Ovary (tissue), 9 donors: Measurements from ENCODE around the gene ATP6V1D. TPM values are rescaled to one million over a fixed set of nuclear protein-coding genes. Genes with fewer than 3 reads are reported as not detected.

ENCODE experiments used
- DNase-seq, 5 donors: peaks; one replicate each; pipeline ENCODE4 v3.0.0-alpha.2; 2019 to 2020
- H3K27ac ChIP-seq, 2 donors: fragments of 200-600 bp; one replicate each; pipeline versions ENCODE4 v1.5.1 to v1.8.0; 2019 to 2022
- H3K27me3 ChIP-seq: fragments of 200-600 bp; one replicate; pipeline ENCODE4 v1.8.0; 2022
- H3K36me3 ChIP-seq: fragments of 200-600 bp; sonication (generic); one replicate; pipeline ENCODE4 v1.5.1; 2019
- H3K4me1 ChIP-seq: one replicate; pipeline ENCODE4 v1.8.1; 2013; ENCODE audit warnings: mild to moderate bottlenecking, moderate library complexity; ENCODE audit not compliant: insufficient read depth
- H3K4me3 ChIP-seq: fragments of 200-600 bp; sonication (generic); one replicate; pipeline ENCODE4 v1.5.1; 2017
- H3K9me3 ChIP-seq, 2 donors: fragments of 200-600 bp in 1 of 2; sonication (generic) in 1 of 2; one replicate each; pipeline versions ENCODE4 v1.5.1 to v1.8.1; 2013 to 2019; ENCODE audit warnings: mild to moderate bottlenecking in 1 of 2, moderate library complexity in 1 of 2
- CTCF ChIP-seq, 3 donors: fragments of 450-650 bp in 2 of 3; fragments of 200-600 bp in 1 of 3; IDR thresholded peaks; one replicate each; pipeline versions ENCODE4 v1.5.1 to v1.8.0; 2016 to 2022; ENCODE audit warnings: antibody characterized with exemption in 3 of 3, mild to moderate bottlenecking in 1 of 3
- EP300 ChIP-seq: sonication (generic); formaldehyde crosslinking; IDR thresholded peaks from one replicate; pipeline ENCODE4 v1.6.1; 2017; ENCODE audit warnings: antibody characterized with exemption
- POLR2A ChIP-seq: fragments of 450-650 bp; IDR thresholded peaks from one replicate; pipeline ENCODE4 v1.6.1; 2017; ENCODE audit warnings: antibody characterized with exemption, mild to moderate bottlenecking, moderate library complexity
- WGBS, 3 donors: extraction: QIAGEN DNeasy Blood & Tissue Kit in 1 of 3; methylation state at CpG; one replicate each; pipeline versions ENCODE4 v1.1.5 to v1.1.7; 2013 to 2017; 5-methylcytosine and 5-hydroxymethylcytosine counted together
- intact Hi-C, 4 donors: fragments of 100-400 bp; cut with DNase I; formaldehyde crosslinking; loops; one replicate each; pipeline versions ENCODE4 v1.11.0 to v1.15.1; 2022 to 2023
- polyA plus RNA-seq, 2 donors: library from polyadenylated mRNA; stranded (reverse); fragments of 200-250 nt in 1 of 2; fragments of 350-450 nt in 1 of 2; fragmentation: Illumina TruSeq in 1 of 2; extraction: RNeasy Lipid Tissue Mini Kit (QIAGEN cat#74804) in 1 of 2; gene quantifications; one replicate each; pipeline ENCODE4 v1.2.3, GENCODE V29; 2013 to 2014
- total RNA-seq, 7 donors: library from RNA; depleted of rRNA in 2 of 7; stranded (reverse); fragments of >200 nt in 2 of 7; fragmentation: NEBNext Ultra II Directional in 3 of 7; extraction: Animal tissue kit (Norgen Biotek cat#: 25700) in 3 of 7; gene quantifications; one replicate each; pipeline versions ENCODE4 v1.1.0 to v1.2.4, GENCODE V29; 2016 to 2023
- donor health status: DM: no; HTN: no; CAD: no; lungs with moderate emphysema.
- donor health status: DM: no; HTN: no; CAD: no.
- donor health status: Bipolar disorder and iron deficiency.
- donor health status: DM: yes; HTN: yes; CAD: no.
- donor health status: DM: no; HTN: no; CAD: no.
- donor health status: DM: yes; HTN: yes; CAD: no.

The ATP6V1D gene
- total and polyA plus RNA-seq, 9 donors = 21.5 to 77.1 (median 35.4) TPM

GRCh38 chr14:67389811-67390534 lies 30.4 kb upstream of the ATP6V1D start:
- no peak for TF ChIP-seq EP300
- TF ChIP-seq CTCF (IDR thresholded peaks at IDR 0.05) = no peak
- TF ChIP-seq POLR2A = no peak
- H3K4me1 ChIP-seq = no peaks in the 10 kb centered on the region
- no peak overlapping the region for H3K4me3 ChIP-seq
- no peak overlapping the region for H3K27ac ChIP-seq
- H3K9me3 ChIP-seq = no peaks in the 10 kb centered on the region
- 47 to 85% (median 60%) methylated on average over 1 of the region's 1 CpG for WGBS, 3 donors
- DNase-seq = no peak
- no peaks in the 10 kb centered on the region for H3K36me3 ChIP-seq
- no peaks in the 10 kb centered on the region for H3K27me3 ChIP-seq
- intact Hi-C loops = no loop called here

GRCh38 chr14:67389275-67389674 lies 29.7 kb upstream of the ATP6V1D start:
- Histone ChIP-seq H3K4me3 (no peak overlapping the region), H3K27me3 (no peaks in the 10 kb centered on the region), H3K27ac (no peak overlapping the region), H3K9me3 (no peaks in the 10 kb centered on the region), H3K36me3 (no peaks in the 10 kb centered on the region), H3K4me1 (no peaks in the 10 kb centered on the region)
- DNase-seq = no peak
- WGBS, 3 donors = 51 to 66% (median 56%) methylated on average over 3 of the region's 3 CpGs
- TF ChIP-seq CTCF (IDR thresholded peaks at IDR 0.05) = no peak
- no peak for TF ChIP-seq EP300
- TF ChIP-seq POLR2A = no peak
- intact Hi-C loops = no loop called here

GRCh38 chr14:67387195-67387594 lies 27.6 kb upstream of the ATP6V1D start:
- Histone ChIP-seq H3K4me3 (no peak overlapping the region), H3K4me1 (no peaks in the 10 kb centered on the region), H3K36me3 (no peaks in the 10 kb centered on the region), H3K27ac (no peak overlapping the region), H3K9me3 (no peaks in the 10 kb centered on the region), H3K27me3 (no peaks in the 10 kb centered on the region)
- intact Hi-C loops = no loop called here
- DNase-seq = no peak
- TF ChIP-seq CTCF (IDR thresholded peaks at IDR 0.05) (no peak), POLR2A (no peak), EP300 (no peak)
- WGBS, 3 donors = 79 to 80% (median 79%) methylated on average over 2 of the region's 2 CpGs

- DNase-seq = no peak
- no peaks in the 10 kb centered on the region for H3K9me3 ChIP-seq
- no peak for TF ChIP-seq POLR2A
- TF ChIP-seq CTCF (IDR thresholded peaks at IDR 0.05) = no peak
- no peak for TF ChIP-seq EP300
- WGBS, 3 donors = 84 to 94% (median 91%) methylated on average over 2 of the region's 2 CpGs
- H3K27me3 ChIP-seq = no peaks in the 10 kb centered on the region
- H3K4me1 ChIP-seq = no peaks in the 10 kb centered on the region
- H3K4me3 ChIP-seq = no peak overlapping the region
- H3K36me3 ChIP-seq = no peaks in the 10 kb centered on the region
- intact Hi-C loops = no loop called here
- H3K27ac ChIP-seq = no peak overlapping the region
Measured at GRCh38 chr14:67385618-67386017, 26.0 kb upstream of the ATP6V1D start.
